Kidney (tissue), 14 donors: ENCODE data around the gene NPTX1. TPM values are rescaled to one million over a fixed set of nuclear protein-coding genes. Genes with fewer than 3 reads are reported as not detected.

ENCODE experiments used
- DNase-seq, 5 donors: peaks; one replicate each; pipeline ENCODE4 v3.0.0-alpha.2; 2013 to 2020
- FAIRE-seq: peaks from 2 replicates; lab custom pipeline; 2012; peaks lifted over from hg19 to GRCh38; lab: Jason Lieb, UNC
- H3K27ac ChIP-seq, 2 donors: one replicate each; pipeline ENCODE4 v1.7.0; 2013; ENCODE audit warnings: low read depth in 2 of 2, low read length in 2 of 2, inconsistent platforms in 1 of 2
- H3K27me3 ChIP-seq: one replicate; pipeline ENCODE4 v1.7.1; 2013; ENCODE audit warnings: low read length, inconsistent platforms; ENCODE audit not compliant: control insufficient read depth, insufficient read depth
- H3K36me3 ChIP-seq, 3 donors: one replicate each; pipeline versions ENCODE4 v1.7.0 to v1.7.1; 2013; ENCODE audit warnings: low read length in 3 of 3, control low read depth in 1 of 3, inconsistent platforms in 1 of 3; ENCODE audit not compliant: insufficient read depth in 3 of 3, control insufficient read depth in 2 of 3
- H3K4me1 ChIP-seq, 3 donors: one replicate each; pipeline versions ENCODE4 v1.7.0 to v1.7.1; 2013; ENCODE audit warnings: low read length in 3 of 3, inconsistent platforms in 1 of 3, low read depth in 1 of 3; ENCODE audit not compliant: control insufficient read depth in 2 of 3, insufficient read depth in 2 of 3
- H3K4me3 ChIP-seq, 3 donors: one replicate each; pipeline versions ENCODE4 v1.7.0 to v1.8.1; 2013; ENCODE audit warnings: low read length in 3 of 3, control low read depth in 1 of 3, inconsistent platforms in 1 of 3
- H3K9ac ChIP-seq, 3 donors: one replicate each; pipeline versions ENCODE4 v1.7.0 to v1.7.1; 2013; ENCODE audit warnings: low read length in 3 of 3, control low read depth in 1 of 3, inconsistent platforms in 1 of 3
- H3K9me3 ChIP-seq, 3 donors: one replicate each; pipeline versions ENCODE4 v1.7.0 to v1.7.1; 2013; ENCODE audit warnings: low read length in 3 of 3, control low read depth in 1 of 3, inconsistent platforms in 1 of 3; ENCODE audit not compliant: control insufficient read depth in 2 of 3, insufficient read depth in 1 of 3
- intact Hi-C: fragments of 100-400 bp; cut with DNase I; formaldehyde crosslinking; loops from one replicate; pipeline ENCODE4 v1.11.1; 2022
- polyA plus RNA-seq: library from polyadenylated mRNA; stranded (reverse); fragments of 350-450 nt; fragmentation: Illumina TruSeq; extraction: RNeasy Lipid Tissue Mini Kit (QIAGEN cat#74804); gene quantifications from one replicate; pipeline ENCODE4 v1.2.3, GENCODE V29; 2014; ENCODE audit warnings: low read depth, low replicate concordance; ENCODE audit not compliant: insufficient read depth
- total RNA-seq: library from RNA; stranded (reverse); fragmentation: NEBNext Ultra II Directional; extraction: Animal tissue kit (Norgen Biotek cat#: 25700); gene quantifications from one replicate; pipeline ENCODE4 v1.2.1, GENCODE V29; 2021
- TF ChIP-seq, protein P1 (sequence below): IDR thresholded peaks from 3 replicates; pipeline ENCODE4 v1.5.1; 2012; ENCODE audit warnings: mild to moderate bottlenecking, moderate library complexity, borderline replicate concordance; ENCODE audit not compliant: insufficient read depth; ENCODE audit errors: extremely low read depth
- donor health status: control.
- donor health status: control.
- donor health status: control.
- donor health status: control.
- donor health status: control.
- donor health status: DM: yes; HTN: yes; CAD: no.
- donor health status: Normal renal cell carcinoma (clear cell type).

The NPTX1 gene
- total and polyA plus RNA-seq, 2 donors from 2014 or later = 0.31 to 0.39 TPM

DNA sequence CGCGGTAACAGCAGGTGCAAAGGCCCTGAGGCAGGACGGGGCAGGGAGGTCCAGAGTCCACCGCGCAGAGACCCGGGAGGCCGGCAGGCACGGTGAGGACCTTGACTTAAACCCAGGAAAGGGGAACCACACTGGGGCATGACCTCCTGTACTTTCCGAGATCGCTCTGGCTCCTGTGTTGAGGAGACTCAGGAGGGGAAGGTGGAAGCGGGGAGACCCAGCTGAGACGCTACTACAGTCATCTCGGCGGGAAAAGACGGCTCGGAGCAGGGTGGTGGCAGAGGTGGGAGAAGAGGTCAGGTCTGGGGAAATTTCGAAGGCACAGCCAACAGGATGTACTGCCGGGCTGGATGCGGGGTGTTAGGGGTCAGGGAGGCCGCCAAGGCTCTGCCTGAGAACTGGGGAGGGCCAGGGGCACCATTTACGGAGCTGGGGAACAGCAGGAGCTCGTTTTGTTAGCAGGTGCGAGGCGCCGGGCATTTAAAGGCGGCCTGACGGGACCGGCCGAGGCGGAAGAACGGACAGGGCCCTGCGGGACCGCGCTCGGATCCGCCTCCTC, 22.3 kb downstream of the NPTX1 start:
- H3K9me3 ChIP-seq = no peaks in the 10 kb centered on the region
- H3K4me3 ChIP-seq = peak overlapping the region; percentile 64 to 82 (median 74)
- H3K27me3 ChIP-seq = no peaks in the 10 kb centered on the region
- no peak for FAIRE-seq
- intact Hi-C loops = no loop called here
- DNase-seq = no peak
- H3K9ac ChIP-seq = peak overlapping the region; percentile 49 to 97 (median 68)
- no peaks in the 10 kb centered on the region for H3K36me3 ChIP-seq
- TF ChIP-seq, protein P1, sequence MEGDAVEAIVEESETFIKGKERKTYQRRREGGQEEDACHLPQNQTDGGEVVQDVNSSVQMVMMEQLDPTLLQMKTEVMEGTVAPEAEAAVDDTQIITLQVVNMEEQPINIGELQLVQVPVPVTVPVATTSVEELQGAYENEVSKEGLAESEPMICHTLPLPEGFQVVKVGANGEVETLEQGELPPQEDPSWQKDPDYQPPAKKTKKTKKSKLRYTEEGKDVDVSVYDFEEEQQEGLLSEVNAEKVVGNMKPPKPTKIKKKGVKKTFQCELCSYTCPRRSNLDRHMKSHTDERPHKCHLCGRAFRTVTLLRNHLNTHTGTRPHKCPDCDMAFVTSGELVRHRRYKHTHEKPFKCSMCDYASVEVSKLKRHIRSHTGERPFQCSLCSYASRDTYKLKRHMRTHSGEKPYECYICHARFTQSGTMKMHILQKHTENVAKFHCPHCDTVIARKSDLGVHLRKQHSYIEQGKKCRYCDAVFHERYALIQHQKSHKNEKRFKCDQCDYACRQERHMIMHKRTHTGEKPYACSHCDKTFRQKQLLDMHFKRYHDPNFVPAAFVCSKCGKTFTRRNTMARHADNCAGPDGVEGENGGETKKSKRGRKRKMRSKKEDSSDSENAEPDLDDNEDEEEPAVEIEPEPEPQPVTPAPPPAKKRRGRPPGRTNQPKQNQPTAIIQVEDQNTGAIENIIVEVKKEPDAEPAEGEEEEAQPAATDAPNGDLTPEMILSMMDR = no peak
- peak overlapping the region; percentile 91 to 97 for H3K27ac ChIP-seq
- peaks cover 0 to 11% (median 0%) of the 10 kb centered on the region in 3 donors for H3K4me1 ChIP-seq

DNA sequence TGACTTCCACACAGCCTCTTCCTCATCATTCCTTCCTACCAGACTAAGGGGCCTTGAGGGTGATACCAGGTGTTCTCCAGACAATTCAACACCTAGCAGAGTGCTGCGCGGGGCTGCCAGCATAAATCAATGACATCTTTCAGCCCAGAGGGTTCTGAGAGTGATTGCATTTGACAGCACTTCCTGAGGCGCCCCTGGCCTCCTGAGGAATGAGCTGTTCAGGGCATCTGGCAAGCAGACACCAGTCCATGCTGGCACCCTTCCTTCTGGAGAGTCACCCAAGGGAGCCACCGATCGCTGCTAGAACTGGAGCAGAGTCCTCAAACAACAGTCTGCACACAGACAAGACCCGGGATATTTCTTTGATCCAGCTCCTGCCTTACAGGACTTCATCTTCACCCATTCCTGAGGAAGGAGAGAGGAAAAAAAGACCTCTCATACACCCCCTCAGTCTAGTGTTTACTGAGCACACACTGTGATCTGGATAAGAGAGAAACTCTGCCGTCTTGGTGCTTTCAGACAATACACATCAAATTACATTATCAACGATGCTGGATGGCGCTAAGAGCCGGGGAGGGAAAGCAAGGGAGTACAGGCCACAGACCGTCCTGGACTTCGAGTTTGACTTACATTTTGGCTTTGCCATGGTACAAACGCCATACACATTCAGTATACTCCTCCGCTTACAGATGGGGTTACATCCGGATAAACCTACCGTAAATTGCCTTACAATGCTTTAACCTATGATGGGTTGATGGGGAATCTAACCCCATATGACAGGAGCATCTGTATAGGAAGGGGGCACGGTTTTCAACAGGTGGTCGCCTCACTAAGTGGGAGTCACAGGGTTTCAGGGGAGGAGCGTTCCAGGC, 23.0 kb downstream of the NPTX1 start:
- no peaks in the 10 kb centered on the region for H3K36me3 ChIP-seq
- no peaks in the 10 kb centered on the region for H3K9me3 ChIP-seq
- peaks cover 0 to 11% (median 0%) of the 10 kb centered on the region in 3 donors for H3K4me1 ChIP-seq
- no peak for DNase-seq
- no peaks in the 10 kb centered on the region for H3K27me3 ChIP-seq
- TF ChIP-seq, protein P1 = no peak
- intact Hi-C loops = no loop called here
- no peak for FAIRE-seq
- H3K27ac ChIP-seq = no peak overlapping the region
- H3K4me3 ChIP-seq = peak overlapping the region in 2 of 3 donors; percentile 74 to 82
- no peak overlapping the region for H3K9ac ChIP-seq

DNA sequence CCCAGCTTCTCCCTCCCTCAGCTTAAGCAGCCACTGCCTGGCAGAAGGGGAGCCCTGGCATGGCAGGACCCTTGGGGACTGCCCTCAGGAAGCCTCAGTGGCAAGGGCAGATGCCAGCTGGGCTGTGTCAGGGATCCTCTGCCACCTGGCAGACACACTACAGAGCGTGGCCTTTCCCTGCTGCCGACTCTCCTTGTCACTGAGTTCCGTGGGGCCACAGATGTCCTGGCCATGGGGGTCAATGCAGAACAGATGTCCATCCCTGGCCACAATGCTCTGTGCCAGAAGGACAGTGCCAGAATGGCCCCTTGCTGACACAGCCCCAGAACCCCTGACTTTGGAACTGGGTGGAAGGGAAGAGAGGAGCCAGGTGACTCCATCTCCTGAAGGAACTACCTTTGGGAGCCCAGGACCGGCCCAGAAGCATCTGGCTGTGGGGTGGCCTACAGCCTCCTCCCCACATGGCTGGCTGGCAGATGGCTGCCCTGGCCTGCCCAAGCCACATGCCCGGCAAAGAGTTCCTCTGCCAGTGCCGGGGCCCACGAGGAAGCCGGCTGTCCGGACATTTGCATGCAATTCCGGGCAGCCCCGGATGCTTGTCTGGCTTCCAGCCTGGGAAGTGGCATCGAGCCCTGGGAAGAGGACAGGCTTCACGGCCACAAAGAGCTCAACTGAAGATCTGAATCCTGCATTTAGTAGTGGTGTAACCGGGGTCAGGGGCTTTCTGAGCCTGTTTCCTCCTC, 24.1 kb downstream of the NPTX1 start:
- H3K9ac ChIP-seq = no peak overlapping the region
- no peak for FAIRE-seq
- no peak overlapping the region for H3K27ac ChIP-seq
- peaks cover 0 to 11% (median 0%) of the 10 kb centered on the region in 3 donors for H3K4me1 ChIP-seq
- H3K27me3 ChIP-seq = no peaks in the 10 kb centered on the region
- H3K36me3 ChIP-seq = no peaks in the 10 kb centered on the region
- no peaks in the 10 kb centered on the region for H3K9me3 ChIP-seq
- TF ChIP-seq, protein P1 = no peak
- DNase-seq = no peak
- intact Hi-C loops = no loop called here
- H3K4me3 ChIP-seq = no peak overlapping the region
